Measurements from ENCODE around the gene KLHL4.

DNA sequence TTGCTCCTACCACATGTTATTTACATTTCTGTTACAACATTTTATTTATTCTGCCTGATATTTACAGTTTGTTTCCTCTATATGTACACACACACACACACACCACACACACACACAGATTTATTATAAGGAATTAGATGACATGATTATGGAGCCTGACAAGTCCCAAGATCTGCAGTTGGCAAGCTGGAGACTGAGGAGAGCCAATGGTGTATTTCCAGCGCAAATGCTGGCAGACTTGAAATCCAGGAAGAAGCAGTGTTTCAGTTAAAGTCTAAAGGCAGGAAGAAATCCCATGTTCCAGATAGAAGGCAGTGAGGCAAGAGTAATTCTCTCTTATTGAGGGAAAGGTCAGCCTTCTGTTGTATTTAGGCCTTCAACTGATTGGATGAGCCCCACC, 1.8 kb upstream of the KLHL4 start:
- no peak for TF ChIP-seq POLR2A (IDR thresholded peaks at IDR 0.05)
- TF ChIP-seq, protein P1, sequence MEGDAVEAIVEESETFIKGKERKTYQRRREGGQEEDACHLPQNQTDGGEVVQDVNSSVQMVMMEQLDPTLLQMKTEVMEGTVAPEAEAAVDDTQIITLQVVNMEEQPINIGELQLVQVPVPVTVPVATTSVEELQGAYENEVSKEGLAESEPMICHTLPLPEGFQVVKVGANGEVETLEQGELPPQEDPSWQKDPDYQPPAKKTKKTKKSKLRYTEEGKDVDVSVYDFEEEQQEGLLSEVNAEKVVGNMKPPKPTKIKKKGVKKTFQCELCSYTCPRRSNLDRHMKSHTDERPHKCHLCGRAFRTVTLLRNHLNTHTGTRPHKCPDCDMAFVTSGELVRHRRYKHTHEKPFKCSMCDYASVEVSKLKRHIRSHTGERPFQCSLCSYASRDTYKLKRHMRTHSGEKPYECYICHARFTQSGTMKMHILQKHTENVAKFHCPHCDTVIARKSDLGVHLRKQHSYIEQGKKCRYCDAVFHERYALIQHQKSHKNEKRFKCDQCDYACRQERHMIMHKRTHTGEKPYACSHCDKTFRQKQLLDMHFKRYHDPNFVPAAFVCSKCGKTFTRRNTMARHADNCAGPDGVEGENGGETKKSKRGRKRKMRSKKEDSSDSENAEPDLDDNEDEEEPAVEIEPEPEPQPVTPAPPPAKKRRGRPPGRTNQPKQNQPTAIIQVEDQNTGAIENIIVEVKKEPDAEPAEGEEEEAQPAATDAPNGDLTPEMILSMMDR (IDR thresholded peaks at IDR 0.05): no peak
- TF ChIP-seq EP300 (IDR thresholded peaks at IDR 0.05): no peak
